Measurements from ENCODE around the gene IGSF21. TPM values are rescaled to one million over a fixed set of nuclear protein-coding genes. Genes with fewer than 3 reads are reported as not detected.

The IGSF21 gene
- total RNA-seq, 1 donor from 2014 or later: 2.4 TPM

DNA sequence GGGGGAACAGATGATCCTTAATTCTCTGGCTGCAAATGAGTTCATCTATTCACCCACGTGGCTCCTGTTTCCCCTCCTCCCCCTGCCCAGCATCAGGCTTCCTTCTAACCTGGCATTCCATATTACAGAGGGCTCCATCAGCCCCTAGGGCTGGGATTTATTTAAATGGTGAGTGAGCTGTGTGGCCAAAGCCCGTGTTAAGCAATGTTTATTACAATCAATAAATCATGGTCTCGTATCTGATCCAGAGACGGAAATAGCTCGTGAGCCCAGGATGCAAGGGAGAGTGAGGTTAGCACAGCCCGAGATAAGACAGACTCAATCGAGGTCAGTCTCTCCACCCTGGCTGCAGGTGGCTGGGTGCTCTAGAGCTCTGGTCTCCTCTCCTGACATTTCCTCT, 43.1 kb upstream of the IGSF21 start:
- TF ChIP-seq, protein P1, sequence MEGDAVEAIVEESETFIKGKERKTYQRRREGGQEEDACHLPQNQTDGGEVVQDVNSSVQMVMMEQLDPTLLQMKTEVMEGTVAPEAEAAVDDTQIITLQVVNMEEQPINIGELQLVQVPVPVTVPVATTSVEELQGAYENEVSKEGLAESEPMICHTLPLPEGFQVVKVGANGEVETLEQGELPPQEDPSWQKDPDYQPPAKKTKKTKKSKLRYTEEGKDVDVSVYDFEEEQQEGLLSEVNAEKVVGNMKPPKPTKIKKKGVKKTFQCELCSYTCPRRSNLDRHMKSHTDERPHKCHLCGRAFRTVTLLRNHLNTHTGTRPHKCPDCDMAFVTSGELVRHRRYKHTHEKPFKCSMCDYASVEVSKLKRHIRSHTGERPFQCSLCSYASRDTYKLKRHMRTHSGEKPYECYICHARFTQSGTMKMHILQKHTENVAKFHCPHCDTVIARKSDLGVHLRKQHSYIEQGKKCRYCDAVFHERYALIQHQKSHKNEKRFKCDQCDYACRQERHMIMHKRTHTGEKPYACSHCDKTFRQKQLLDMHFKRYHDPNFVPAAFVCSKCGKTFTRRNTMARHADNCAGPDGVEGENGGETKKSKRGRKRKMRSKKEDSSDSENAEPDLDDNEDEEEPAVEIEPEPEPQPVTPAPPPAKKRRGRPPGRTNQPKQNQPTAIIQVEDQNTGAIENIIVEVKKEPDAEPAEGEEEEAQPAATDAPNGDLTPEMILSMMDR (IDR thresholded peaks at IDR 0.05): no peak
- Histone ChIP-seq H3K4me3 (no peak overlapping the region), H3K9me3 (no peaks in the 10 kb centered on the region), H3K4me1 (no peaks in the 10 kb centered on the region), H3K27me3 (no peaks in the 10 kb centered on the region), H3K36me3 (no peaks in the 10 kb centered on the region), H3K27ac (no peak overlapping the region)
- intact Hi-C loops (cut with DNase I): loop anchor here (10.0 kb wide), 1 partner anchor 790 kb away; the partner anchor contains the start of gene TAS1R2
- no peak for DNase-seq (ENCODE audit: low spot score in 2 of 2)

- Histone ChIP-seq H3K27me3 (no peaks in the 10 kb centered on the region), H3K36me3 (no peaks in the 10 kb centered on the region), H3K27ac (no peak overlapping the region), H3K4me3 (no peak overlapping the region), H3K4me1 (no peaks in the 10 kb centered on the region), H3K9me3 (no peaks in the 10 kb centered on the region)
- intact Hi-C loops (cut with DNase I): loop anchor here (10.0 kb wide), 1 partner anchor 788 kb away; the partner anchor contains the start of gene TAS1R2
- no peak for DNase-seq (ENCODE audit: low spot score in 2 of 2)
- TF ChIP-seq, protein P1 (IDR thresholded peaks at IDR 0.05): no peak
Observed at GRCh38 chr1:18066576-18066975, 41.0 kb upstream of the IGSF21 start.

GRCh38 chr1:18069903-18070302, 37.7 kb upstream of the IGSF21 start:
- no peaks in the 10 kb centered on the region for H3K36me3 ChIP-seq
- H3K27me3 ChIP-seq: no peaks in the 10 kb centered on the region
- H3K4me3 ChIP-seq: no peak overlapping the region
- DNase-seq (ENCODE audit: low spot score in 2 of 2): no peak
- intact Hi-C loops (cut with DNase I): loop anchor here (10.0 kb wide), 1 partner anchor 785 kb away; the partner anchor contains the start of gene TAS1R2
- no peaks in the 10 kb centered on the region for H3K9me3 ChIP-seq
- H3K4me1 ChIP-seq: no peaks in the 10 kb centered on the region
- TF ChIP-seq, protein P1 (IDR thresholded peaks at IDR 0.05): no peak
- H3K27ac ChIP-seq: no peak overlapping the region

DNA sequence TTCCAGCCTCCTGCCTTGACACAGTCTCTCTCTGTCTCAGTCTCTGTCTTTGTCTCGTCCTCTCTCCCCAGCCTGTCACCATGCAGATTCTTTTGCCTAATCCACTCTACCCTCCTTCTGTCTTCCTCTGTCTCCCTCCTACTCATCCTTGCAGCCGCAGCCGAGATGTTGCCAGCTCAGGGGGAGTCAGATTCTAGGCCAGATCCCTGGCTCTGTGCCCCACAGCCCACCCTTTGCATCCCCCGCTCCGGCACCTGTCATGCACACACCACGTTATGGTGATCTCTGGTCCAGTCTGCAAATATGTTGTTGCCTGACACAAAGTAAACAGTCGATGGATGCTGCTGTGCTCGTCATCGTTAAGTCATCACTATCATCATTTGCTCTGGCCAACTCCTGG, 35.5 kb upstream of the IGSF21 start:
- H3K9me3 ChIP-seq: no peaks in the 10 kb centered on the region
- TF ChIP-seq, protein P1 (IDR thresholded peaks at IDR 0.05): no peak
- H3K36me3 ChIP-seq: no peaks in the 10 kb centered on the region
- DNase-seq (ENCODE audit: low spot score in 2 of 2): no peak
- H3K27me3 ChIP-seq: no peaks in the 10 kb centered on the region
- H3K27ac ChIP-seq: no peak overlapping the region
- no peak overlapping the region for H3K4me3 ChIP-seq
- intact Hi-C loops (cut with DNase I): no loop called here
- H3K4me1 ChIP-seq: no peaks in the 10 kb centered on the region

DNA sequence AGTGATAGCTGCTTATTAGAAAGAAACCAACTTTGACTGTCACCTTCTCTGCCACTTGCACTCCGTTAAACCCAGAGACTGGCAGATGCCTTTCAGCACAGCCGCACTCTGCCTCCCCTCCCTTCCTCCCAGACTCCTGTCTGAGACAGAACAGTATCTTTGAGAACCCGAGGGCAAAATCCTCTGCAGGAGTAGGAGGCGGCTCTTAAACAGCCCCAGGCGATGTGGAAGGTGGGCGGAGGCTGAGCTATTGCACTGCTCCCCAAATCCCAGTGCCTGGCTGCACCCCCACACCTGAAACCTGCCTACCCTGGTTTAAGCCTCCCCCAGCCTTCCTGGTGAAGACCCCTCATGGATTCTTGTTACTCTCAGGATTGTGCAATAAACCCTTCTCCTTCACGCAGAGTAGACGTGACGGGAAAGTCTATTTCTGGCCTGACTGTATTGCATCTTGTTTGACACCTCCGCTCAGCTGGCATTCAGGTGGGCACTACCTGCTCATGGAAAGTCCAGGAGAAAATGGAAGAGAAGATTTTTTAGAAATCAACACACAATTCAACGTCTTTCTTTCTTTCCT, 34.4 kb upstream of the IGSF21 start:
- no peaks in the 10 kb centered on the region for H3K9me3 ChIP-seq
- no peaks in the 10 kb centered on the region for H3K4me1 ChIP-seq
- no peaks in the 10 kb centered on the region for H3K36me3 ChIP-seq
- no peak overlapping the region for H3K27ac ChIP-seq
- TF ChIP-seq, protein P1 (IDR thresholded peaks at IDR 0.05): no peak
- intact Hi-C loops (cut with DNase I): no loop called here
- H3K4me3 ChIP-seq: no peak overlapping the region
- H3K27me3 ChIP-seq: no peaks in the 10 kb centered on the region
- no peak for DNase-seq (ENCODE audit: low spot score in 2 of 2)
